GM20000 (cell line): Measurements from ENCODE around the gene TXNL4A.

ENCODE experiments used
- DNase-seq: peaks from one replicate; pipeline ENCODE4 v3.0.0; 2012; ENCODE audit warnings: low spot score
- TF ChIP-seq, protein P1 (sequence below): IDR thresholded peaks from 2 replicates; pipeline ENCODE4 v1.5.1; 2012; ENCODE audit warnings: mild to moderate bottlenecking, control low read depth; ENCODE audit errors: extremely low read depth, missing control alignments

TXNL4A gene

DNA sequence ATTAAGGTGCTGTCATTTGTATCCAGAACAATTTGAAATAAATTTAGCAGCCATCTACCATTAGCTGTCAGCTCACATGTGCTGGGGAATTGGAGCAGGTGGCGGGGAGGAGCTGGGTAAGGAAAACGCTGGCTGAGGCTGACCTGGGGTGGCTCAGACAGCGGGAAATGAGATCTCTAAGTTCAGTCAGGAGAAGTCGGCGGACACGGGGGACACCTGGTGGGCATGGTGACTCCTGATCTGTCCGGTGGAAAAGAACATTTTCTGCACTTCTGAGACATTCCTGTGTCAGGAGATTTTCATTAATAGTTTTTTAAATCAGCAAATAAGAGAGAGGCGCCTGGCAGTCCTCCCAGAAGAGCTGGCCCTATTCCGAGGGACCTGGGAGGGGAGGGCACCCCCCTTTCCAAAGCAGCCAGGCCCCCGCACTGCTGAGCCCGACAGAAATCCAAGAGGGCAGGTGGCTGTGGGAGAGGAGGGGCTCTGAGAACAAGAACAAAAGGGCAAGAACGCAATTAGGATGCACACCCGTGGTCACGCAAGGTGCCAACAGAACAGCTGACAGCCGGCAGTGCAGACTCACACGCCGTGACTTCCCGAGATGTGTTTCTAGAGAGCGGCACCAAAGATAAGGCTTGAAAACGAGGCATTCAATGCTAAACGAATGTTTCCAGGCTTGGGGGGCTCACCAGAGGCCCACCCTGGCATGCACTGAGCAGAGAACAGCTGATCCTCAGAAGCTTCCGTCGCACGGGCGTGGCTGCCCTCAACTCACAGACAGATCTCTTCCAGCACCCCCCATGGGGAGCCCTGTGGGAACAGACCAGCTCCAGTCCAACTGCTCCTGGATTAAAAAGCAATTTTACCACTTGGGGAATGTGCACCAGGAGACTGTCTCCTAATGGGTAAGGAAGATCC lies 63.3 kb downstream of the TXNL4A start:
- TF ChIP-seq, protein P1, sequence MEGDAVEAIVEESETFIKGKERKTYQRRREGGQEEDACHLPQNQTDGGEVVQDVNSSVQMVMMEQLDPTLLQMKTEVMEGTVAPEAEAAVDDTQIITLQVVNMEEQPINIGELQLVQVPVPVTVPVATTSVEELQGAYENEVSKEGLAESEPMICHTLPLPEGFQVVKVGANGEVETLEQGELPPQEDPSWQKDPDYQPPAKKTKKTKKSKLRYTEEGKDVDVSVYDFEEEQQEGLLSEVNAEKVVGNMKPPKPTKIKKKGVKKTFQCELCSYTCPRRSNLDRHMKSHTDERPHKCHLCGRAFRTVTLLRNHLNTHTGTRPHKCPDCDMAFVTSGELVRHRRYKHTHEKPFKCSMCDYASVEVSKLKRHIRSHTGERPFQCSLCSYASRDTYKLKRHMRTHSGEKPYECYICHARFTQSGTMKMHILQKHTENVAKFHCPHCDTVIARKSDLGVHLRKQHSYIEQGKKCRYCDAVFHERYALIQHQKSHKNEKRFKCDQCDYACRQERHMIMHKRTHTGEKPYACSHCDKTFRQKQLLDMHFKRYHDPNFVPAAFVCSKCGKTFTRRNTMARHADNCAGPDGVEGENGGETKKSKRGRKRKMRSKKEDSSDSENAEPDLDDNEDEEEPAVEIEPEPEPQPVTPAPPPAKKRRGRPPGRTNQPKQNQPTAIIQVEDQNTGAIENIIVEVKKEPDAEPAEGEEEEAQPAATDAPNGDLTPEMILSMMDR: no peak
- DNase-seq: no peak

DNA sequence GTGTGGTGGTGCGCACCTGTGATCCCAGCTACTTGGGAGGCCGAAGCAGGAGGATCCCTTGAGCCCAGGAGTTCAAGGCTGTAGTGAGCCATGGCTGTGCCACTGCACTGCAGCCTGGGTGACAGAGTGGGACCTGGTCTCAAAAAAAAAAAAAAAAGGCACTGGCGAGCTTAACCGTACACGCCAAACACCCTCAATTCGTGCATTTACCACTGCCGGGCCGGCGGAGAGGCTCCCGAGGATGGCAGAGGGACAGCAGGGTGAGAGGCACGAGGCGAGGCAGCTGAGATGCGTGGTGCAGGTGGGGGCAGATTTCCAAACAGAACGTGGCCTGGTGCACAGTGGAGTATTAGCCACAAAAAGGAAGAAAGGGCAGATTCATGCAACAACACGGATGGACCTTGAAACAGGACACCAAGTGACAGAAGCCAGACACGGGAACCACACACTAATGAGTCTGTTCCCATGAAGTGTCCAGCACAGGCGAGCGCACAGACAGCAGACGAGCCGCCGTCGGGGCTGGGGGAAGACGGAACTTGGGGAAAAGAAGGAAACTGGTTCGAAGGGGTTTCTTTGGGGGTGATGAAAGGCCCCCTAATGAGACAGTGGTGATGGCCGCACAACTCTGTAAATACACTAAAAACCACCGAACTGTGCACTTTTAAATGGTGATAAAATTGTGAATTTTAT lies 64.3 kb downstream of the TXNL4A start:
- TF ChIP-seq, protein P1: no peak
- no peak for DNase-seq

- no peak for DNase-seq
- TF ChIP-seq, protein P1: no peak
Measured at GRCh38 chr18:79922971-79923411, 65.4 kb downstream of the TXNL4A start.

GRCh38 chr18:79921984-79922965 lies 66.1 kb downstream of the TXNL4A start:
- TF ChIP-seq, protein P1: no peak
- DNase-seq: no peak
